Activated T-cell treated with anti-CD3 and anti-CD28 coated beads, Interleukin-2, amount 50 U/mL, for 24 hours (primary cell): ENCODE measurements around the gene DUSP2.

Experiments used
- DNase-seq: peaks from one replicate; pipeline ENCODE4 v3.0.0-alpha.2; 2020
- H3K27ac Mint-ChIP-seq: 2 replicates; pipeline ENCODE4 v1.8.0; 2020; ENCODE audit warnings: mild to moderate bottlenecking, mixed read lengths
- H3K27me3 Mint-ChIP-seq: 2 replicates; pipeline ENCODE4 v1.8.0; 2020; ENCODE audit warnings: mixed read lengths
- H3K36me3 Mint-ChIP-seq: 2 replicates; pipeline ENCODE4 v1.8.0; 2020; ENCODE audit warnings: low read depth, mixed read lengths
- H3K4me1 Mint-ChIP-seq: 2 replicates; pipeline ENCODE4 v1.8.0; 2020; ENCODE audit warnings: low read depth, mixed read lengths
- H3K4me3 Mint-ChIP-seq: 2 replicates; pipeline ENCODE4 v1.8.0; 2020; ENCODE audit warnings: mild to moderate bottlenecking, moderate library complexity, mixed read lengths
- H3K9me3 Mint-ChIP-seq: 2 replicates; pipeline ENCODE4 v1.8.0; 2020; ENCODE audit warnings: mixed read lengths

The DUSP2 gene

GRCh38 chr2:96136129-96136720, 9.0 kb downstream of the DUSP2 start:
- H3K27ac Mint-ChIP-seq, result peak overlapping the region; percentile 66

GRCh38 chr2:96135621-96136020, 9.6 kb downstream of the DUSP2 start:
- no peaks in the 10 kb centered on the region for H3K9me3 Mint-ChIP-seq
- H3K36me3 Mint-ChIP-seq, result peaks cover 13% of the 10 kb centered on the region
- no peak for DNase-seq
- H3K4me3 Mint-ChIP-seq, result peak overlapping the region; percentile 20
- peaks cover 31% of the 10 kb centered on the region for H3K4me1 Mint-ChIP-seq
- no peaks in the 10 kb centered on the region for H3K27me3 Mint-ChIP-seq
- H3K27ac Mint-ChIP-seq, result peak overlapping the region; percentile 66

More at GRCh38 chr2:96136129-96136720, 9.0 kb downstream of the DUSP2 start:
- Mint-ChIP-seq H3K4me1 (peaks cover 30% of the 10 kb centered on the region), H3K9me3 (no peaks in the 10 kb centered on the region), H3K4me3 (peak overlapping the region; percentile 20), H3K36me3 (peaks cover 15% of the 10 kb centered on the region), H3K27me3 (no peaks in the 10 kb centered on the region)
- no peak for DNase-seq

DNA sequence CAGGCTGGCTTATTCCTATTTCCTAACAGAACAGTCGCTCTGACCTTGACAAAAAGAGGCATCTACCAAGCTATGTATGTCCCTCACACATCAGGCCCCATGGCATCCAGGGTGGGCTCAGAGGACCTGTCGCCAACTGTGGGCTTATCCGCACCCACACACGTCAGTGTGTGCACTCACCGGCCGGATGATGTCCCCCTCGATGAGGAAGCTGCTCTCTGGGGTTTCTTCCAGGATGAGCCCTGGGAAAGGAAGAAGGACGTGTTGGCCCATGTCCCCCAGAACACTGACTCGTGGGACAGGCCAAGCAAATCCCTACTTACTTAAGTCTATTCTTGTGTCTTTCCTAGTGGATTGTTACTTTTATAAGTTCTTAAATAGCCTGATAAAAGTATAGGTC, 10.1 kb downstream of the DUSP2 start:
- Mint-ChIP-seq H3K4me3 (no peak overlapping the region), H3K27ac (peak overlapping the region; percentile 66), H3K36me3 (peaks cover 17% of the 10 kb centered on the region), H3K9me3 (no peaks in the 10 kb centered on the region), H3K27me3 (no peaks in the 10 kb centered on the region), H3K4me1 (peaks cover 32% of the 10 kb centered on the region)
- DNase-seq, result no peak

DNA sequence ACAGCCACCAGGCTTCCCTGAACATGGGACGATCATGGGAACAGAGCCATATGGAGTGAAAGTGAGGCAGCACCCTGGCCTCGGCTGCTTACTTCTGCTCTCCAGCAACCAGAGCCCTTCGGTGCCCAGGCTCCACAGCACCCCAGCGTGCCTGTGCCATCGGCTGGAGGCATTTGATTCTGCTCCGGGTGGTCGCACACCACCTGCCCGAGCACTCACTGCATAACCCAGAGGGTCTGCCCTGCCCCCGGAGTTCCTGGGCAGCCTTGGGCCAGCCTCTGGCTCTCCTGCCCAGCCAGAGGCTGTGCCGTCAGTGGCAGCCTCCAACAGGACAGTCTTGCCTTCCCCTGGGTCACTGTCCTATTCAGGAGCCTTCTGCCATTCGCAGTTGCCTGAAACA, 10.8 kb downstream of the DUSP2 start:
- no peak for DNase-seq
- Mint-ChIP-seq H3K36me3 (peaks cover 23% of the 10 kb centered on the region), H3K9me3 (no peaks in the 10 kb centered on the region), H3K27me3 (no peaks in the 10 kb centered on the region), H3K27ac (peak overlapping the region; percentile 66), H3K4me1 (peaks cover 35% of the 10 kb centered on the region), H3K4me3 (no peak overlapping the region)

DNA sequence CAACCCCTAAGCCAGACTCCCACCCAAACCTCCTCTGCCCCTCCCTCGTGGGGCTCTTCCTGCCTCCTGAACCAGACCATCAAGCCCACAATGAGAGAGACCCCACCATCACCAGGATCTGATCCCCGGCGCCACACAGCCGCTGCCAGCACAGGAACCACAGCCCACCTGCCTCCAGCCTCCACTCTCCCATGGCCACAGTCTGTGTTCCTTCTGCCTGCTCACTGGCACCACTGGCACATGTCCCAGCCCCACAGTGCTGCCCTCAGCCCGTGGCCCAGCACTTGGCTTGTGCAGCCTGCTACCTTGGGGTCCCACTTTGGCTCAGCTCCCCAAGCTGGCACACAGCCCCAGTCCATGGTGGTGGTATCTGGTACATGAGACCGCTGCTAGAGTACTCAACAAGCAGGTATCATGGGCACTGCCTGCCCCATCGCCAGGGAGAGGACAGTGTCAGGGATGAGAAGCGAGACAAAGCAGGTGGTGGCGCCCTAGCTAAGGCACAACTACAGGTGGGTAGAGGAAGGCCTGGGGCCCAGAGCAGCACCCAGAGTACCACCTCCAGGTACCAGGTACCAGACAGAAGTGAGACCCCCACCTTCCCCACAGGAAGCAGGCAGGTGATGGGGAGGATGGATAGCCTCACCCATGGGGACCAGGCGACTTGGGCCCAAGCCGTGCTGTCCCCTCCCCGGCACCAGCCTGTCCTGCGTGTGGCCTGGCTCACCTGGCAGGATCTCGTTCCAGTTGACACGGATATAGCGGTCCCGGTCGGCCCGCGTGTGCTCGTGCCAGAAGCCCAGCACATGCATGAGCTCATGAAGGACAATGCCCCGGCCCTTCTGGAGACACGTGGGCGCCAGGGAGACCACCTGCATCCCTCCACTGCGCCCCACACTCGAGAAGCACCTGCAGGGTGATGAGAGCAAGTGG, 13.2 kb downstream of the DUSP2 start:
- peaks cover 30% of the 10 kb centered on the region for H3K36me3 Mint-ChIP-seq
- H3K4me3 Mint-ChIP-seq, result peak overlapping the region; percentile 37
- peaks cover 27% of the 10 kb centered on the region for H3K4me1 Mint-ChIP-seq
- DNase-seq, result no peak
- no peaks in the 10 kb centered on the region for H3K27me3 Mint-ChIP-seq
- peak overlapping the region; percentile 86 for H3K27ac Mint-ChIP-seq
- no peaks in the 10 kb centered on the region for H3K9me3 Mint-ChIP-seq

- no peak for DNase-seq
- peaks cover 27% of the 10 kb centered on the region for H3K4me1 Mint-ChIP-seq
- peak overlapping the region; percentile 86 for H3K27ac Mint-ChIP-seq
- H3K9me3 Mint-ChIP-seq, result no peaks in the 10 kb centered on the region
- peaks cover 34% of the 10 kb centered on the region for H3K36me3 Mint-ChIP-seq
- H3K27me3 Mint-ChIP-seq, result no peaks in the 10 kb centered on the region
- peak overlapping the region; percentile 37 for H3K4me3 Mint-ChIP-seq
Observed at GRCh38 chr2:96131152-96131812, 14.0 kb downstream of the DUSP2 start.

DNA sequence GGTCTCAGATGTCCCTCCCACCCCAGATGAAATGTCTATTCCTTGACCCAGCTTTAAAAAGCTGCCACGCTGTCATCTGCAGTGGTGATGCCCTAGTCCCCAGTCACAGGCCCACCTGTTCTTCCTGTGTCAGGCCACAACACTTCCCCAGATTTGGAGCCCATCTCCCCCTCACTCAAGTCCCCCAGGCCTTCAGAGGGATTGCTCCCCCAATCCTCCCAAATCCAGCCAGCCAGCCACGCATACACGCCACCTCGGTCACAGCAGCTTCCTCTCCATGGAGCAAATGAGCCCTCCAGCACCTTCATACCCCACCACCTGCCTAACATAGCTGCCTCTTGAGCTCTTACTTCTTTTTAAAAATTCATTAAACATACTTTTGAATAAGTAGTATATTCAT, 14.8 kb downstream of the DUSP2 start:
- no peaks in the 10 kb centered on the region for H3K27me3 Mint-ChIP-seq
- no peaks in the 10 kb centered on the region for H3K9me3 Mint-ChIP-seq
- no peak for DNase-seq
- H3K4me1 Mint-ChIP-seq, result peaks cover 27% of the 10 kb centered on the region
- peak overlapping the region; percentile 86 for H3K27ac Mint-ChIP-seq
- peaks cover 39% of the 10 kb centered on the region for H3K36me3 Mint-ChIP-seq
- H3K4me3 Mint-ChIP-seq, result no peak overlapping the region

DNA sequence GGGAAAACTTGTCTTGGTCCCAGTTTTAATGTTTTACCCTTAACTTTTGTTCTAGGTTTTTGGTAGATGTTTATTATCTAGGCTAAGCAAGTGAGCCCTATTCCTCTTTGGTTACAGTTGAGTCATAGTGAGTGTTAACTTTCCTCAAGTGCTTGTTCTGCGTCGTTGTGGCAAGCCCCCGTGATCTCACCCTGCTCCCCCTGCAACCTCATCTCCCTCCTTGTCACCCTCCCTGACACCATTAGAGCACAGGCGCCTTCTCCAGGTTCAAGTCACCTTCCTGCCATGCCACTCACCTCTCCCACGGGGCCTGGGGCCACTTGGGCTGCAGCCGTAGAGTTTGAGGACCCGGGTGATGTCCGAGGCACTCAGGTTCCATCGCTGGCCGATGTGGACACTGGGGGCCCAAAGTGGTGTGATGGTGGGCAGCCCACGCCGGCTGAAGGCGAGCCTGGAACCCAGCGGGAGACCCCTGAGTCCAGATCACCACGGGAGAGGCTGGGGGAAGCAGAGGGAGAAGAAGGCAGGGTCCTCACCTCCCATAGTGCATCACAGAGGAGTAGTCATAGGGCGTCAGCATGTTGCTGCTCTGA, 15.6 kb downstream of the DUSP2 start:
- Mint-ChIP-seq H3K27me3 (no peaks in the 10 kb centered on the region), H3K9me3 (no peaks in the 10 kb centered on the region), H3K27ac (peak overlapping the region; percentile 70), H3K36me3 (peaks cover 35% of the 10 kb centered on the region), H3K4me1 (peaks cover 27% of the 10 kb centered on the region), H3K4me3 (no peak overlapping the region)
- no peak for DNase-seq

- no peak overlapping the region for H3K27ac Mint-ChIP-seq
- no peak for DNase-seq
- H3K36me3 Mint-ChIP-seq, result peaks cover 35% of the 10 kb centered on the region
- H3K27me3 Mint-ChIP-seq, result no peaks in the 10 kb centered on the region
- peaks cover 27% of the 10 kb centered on the region for H3K4me1 Mint-ChIP-seq
- H3K9me3 Mint-ChIP-seq, result no peaks in the 10 kb centered on the region
- no peak overlapping the region for H3K4me3 Mint-ChIP-seq
Observed at GRCh38 chr2:96128456-96128855, 16.8 kb downstream of the DUSP2 start.

- Mint-ChIP-seq H3K36me3 (peaks cover 18% of the 10 kb centered on the region), H3K27ac (peak overlapping the region; percentile 20), H3K4me1 (peaks cover 13% of the 10 kb centered on the region), H3K4me3 (no peak overlapping the region), H3K27me3 (peaks cover 23% of the 10 kb centered on the region), H3K9me3 (no peaks in the 10 kb centered on the region)
- no peak for DNase-seq
Observed at GRCh38 chr2:96124406-96125265, 20.6 kb downstream of the DUSP2 start.

DNA sequence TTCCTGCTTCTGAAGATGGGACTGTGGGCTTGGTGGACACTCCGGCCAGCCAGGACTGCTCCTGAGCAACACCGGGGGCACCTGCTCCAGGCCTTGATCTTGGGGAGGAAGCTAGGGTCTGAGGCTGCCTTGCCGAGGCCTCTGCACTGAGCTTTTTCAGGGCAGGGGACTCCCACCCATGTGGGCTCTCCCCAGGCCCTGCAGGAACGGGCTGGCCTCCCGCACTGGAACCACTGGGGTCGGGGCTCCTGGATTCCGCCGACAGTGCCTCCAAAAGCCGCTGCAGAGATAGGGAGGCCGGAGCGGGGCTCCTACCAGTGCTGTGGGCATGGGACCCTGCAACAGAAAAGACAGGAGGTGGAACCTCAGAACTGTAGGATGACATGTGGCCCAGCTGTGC, 21.3 kb downstream of the DUSP2 start:
- DNase-seq, result no peak
- Mint-ChIP-seq H3K9me3 (no peaks in the 10 kb centered on the region), H3K4me1 (peaks cover 9% of the 10 kb centered on the region), H3K36me3 (peaks cover 14% of the 10 kb centered on the region), H3K27me3 (peaks cover 29% of the 10 kb centered on the region), H3K4me3 (no peak overlapping the region), H3K27ac (no peak overlapping the region)

DNA sequence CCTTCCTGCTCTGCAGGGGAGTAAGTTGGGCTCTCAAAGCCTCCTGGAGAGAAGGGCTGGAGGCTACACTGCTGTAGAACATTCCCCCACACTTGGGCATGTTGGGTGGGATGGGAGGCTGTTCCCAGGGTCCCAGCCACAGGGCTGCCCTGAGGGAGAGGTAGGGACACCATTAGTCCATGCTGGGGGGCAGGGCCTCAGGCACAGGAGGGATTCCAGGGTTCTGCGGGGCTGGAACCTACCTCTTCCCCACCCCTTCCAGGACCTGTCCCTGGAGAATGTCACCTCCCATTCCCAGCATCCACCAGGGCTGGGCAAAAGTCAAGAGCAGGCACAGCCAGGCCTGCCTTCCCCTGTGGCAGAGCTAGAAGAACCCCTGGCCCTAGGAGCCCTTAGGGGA, 21.9 kb downstream of the DUSP2 start:
- H3K4me3 Mint-ChIP-seq, result no peak overlapping the region
- H3K9me3 Mint-ChIP-seq, result no peaks in the 10 kb centered on the region
- DNase-seq, result no peak
- no peak overlapping the region for H3K27ac Mint-ChIP-seq
- peaks cover 34% of the 10 kb centered on the region for H3K27me3 Mint-ChIP-seq
- H3K4me1 Mint-ChIP-seq, result peaks cover 9% of the 10 kb centered on the region
- H3K36me3 Mint-ChIP-seq, result peaks cover 11% of the 10 kb centered on the region

GRCh38 chr2:96122391-96122790, 22.8 kb downstream of the DUSP2 start:
- Mint-ChIP-seq H3K27me3 (peaks cover 37% of the 10 kb centered on the region), H3K27ac (no peak overlapping the region), H3K36me3 (peaks cover 11% of the 10 kb centered on the region), H3K4me1 (peaks cover 17% of the 10 kb centered on the region), H3K4me3 (no peak overlapping the region), H3K9me3 (no peaks in the 10 kb centered on the region)
- no peak for DNase-seq

DNA sequence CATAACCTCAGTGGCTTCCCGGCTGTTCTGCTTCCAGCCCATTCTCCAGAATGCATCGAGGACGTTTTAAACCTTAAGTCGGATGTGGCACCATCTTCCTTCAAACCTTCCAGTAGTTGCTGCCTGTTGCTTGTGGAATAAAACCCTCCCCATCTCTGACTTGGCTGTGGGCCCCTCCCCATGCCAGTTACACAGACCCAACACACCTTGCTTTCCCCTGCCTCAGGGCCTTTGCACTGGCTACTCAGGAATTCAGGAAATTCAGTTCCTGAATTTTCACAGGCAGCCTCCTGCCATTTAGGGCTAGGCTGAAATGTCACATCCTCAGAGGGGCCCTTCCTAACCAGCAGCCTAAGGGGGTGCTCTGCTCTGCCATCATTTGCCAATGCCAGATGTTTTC, 23.8 kb downstream of the DUSP2 start:
- DNase-seq, result no peak

More for the DNA sequence above, 23.8 kb downstream of the DUSP2 start:
- Mint-ChIP-seq H3K36me3 (peaks cover 5% of the 10 kb centered on the region), H3K27me3 (peaks cover 37% of the 10 kb centered on the region), H3K9me3 (no peaks in the 10 kb centered on the region), H3K27ac (no peak overlapping the region), H3K4me3 (no peak overlapping the region), H3K4me1 (peaks cover 20% of the 10 kb centered on the region)
